Glomerular visceral epithelial cell (primary cell): ENCODE results near the gene PROK2.

Experiments
- DNase-seq: peaks from one replicate; pipeline ENCODE4 v3.0.0-alpha.2; 2016; ENCODE audit errors: extremely low spot score

Gene PROK2

DNA sequence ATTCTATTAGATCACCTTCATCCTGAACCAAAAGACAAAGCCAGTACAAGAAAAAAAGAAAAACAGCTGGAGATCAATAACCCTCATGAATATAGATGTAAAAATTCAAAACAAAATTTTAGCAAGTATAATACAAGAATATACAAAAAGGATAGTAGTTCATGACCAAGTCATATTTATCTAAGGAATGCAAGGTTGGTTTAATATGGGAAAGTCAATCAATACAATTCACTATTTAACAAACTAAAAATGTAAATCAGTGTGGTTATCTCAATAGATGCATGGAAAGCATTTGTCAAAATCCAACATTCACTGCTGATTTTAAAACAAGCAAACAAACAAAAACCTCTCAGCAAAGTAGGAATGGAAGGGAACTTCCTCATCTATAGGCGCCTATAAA is 42.3 kb downstream of the PROK2 start:
- no peak for DNase-seq

DNA sequence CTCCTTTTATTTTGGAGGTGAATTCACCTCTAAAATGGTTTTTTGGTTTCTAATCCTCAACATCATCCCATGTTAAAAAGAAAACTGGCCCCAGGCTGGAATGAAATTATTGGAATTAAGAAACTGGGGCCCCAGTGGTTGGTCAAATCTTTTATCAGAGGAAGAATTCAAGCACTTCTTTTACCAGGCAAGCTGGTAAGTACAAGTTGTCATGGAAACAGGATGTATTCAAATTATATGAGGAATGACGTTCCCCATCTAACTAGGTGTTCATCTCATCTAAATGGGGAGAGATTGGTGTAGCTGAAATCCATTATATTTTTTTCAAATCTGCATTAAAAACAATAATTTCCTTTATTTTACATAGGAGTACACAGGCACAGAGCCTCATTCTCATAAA is 50.1 kb downstream of the PROK2 start:
- no peak for DNase-seq

DNA sequence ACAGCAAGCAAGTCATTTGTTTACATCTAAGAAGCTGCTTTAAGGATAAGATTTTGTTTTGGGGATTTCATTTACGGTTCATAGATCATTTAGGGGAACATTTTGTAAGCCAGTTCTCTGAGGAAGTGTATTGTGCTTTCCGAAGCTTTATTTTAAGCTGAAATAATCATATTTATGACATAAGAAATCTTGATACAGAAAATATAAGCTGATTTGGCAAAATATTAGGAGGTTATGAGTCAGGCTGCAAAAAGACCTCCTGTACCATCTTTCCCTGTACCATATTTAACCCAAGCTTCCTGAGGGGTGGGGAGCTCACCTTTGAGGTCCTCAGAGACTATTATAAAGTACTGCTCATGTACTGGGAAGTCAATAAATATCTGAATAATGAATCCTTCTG is 51.6 kb downstream of the PROK2 start:
- no peak for DNase-seq

DNA sequence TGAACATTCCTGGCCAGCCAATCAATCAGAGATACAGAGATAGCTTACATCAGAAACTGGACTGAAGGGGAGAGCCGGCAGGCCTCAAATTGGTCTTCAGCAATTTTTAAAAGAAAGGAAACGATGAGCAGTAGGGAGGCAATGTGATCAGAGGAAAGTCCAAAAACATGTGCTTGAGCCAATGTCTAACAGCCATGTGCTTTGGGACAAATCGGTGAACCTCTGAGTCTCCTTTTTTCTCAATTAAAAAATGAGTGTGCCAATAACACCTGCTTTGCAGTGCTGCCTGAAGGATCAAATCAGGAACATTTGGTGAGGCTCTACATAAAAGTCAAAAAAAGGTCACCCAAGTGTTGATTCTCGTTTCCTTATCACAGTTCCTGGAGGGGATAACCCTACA is 52.3 kb downstream of the PROK2 start:
- no peak for DNase-seq

DNA sequence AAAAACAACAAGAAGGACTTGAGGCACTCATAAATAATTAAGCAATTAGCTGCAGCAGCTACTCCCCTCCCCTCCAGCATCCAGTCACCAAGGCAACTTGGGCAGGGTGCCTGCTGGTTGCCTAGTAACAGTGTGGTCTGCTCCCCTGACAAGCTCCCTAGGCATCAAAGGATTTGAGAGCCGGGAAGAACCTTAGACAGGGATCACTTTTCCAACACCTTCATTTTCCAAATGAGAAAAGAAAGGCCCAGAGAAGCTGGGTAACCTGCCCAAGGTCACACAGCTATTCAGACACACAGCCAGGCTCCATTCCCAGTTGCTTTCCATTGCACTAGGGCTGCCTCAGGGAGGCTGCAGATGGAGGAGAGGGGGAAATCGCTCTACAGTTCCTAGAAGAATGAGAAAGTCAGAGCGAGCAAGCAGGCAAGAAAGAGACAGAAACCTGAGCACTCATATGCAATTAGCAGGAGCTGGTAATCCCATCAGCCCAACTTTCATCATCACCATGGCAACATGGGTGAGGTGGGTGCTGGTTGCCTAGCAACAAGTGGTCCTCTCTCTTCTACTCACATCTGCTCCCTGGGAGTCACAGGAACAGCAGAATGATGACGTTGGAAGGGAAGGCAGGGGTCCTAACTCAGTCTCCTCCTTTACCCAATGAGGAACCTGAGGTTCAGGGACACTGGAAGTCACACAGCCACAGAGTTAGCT is 56.2 kb downstream of the PROK2 start:
- DNase-seq, result no peak

DNA sequence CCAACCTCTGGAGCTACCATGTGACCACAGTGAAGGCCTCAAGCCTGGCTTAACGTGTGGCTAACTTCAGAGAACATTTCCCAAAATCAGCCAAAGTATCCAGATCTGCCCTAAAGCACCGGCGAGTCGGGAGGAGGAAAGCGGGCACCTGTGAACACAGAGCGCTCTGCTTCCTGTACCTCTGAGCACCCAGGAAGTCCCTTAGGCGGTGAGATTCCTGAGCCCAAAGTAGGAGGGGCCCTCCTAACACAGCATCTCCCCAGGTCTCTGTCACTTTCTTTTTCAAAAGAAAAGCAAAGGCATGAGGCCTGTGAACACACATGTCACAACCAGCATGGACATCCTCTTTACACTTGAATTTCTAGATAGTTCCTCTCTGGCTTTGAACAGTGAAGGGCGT is 58.8 kb downstream of the PROK2 start:
- no peak for DNase-seq

DNA sequence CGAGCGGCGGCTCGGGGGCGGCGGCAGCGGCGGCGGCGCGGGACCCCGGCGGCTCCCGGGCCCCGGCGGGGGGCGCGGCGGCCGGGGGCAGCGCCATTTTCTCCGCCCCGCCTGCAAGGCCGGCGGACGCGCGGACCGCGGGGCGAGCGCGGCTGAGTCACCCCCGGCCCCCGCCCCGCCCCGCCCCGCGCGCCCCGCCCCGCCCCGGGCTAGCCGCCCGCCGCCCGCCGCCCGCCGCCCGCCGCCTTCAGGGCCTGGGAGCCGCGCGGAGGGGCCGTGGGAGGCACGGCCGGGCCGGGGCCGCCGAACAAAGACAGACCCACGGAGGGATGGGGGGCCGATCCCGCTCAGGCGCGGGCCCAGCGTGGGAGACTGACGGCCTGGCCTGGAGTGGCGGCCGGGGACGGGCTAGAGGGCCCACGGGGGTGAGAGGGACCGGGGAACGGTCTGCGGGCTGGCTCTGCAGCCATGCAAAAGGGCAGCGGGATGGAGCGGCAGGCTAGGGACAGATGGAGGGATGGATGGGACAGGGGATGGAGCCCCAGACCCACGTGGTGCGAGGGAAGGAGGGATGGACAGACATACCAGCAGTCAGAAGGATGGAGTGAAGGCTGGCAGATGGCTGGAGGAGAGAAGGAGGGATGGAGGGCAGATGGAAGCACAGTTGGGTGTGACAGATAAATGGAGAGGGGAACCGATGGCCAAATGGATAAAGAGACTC is 59.5 kb downstream of the PROK2 start, which contains the start of gene EIF4E3:
EIF4E3 (minus strand) TSS at position 132 of the 721 bp plus-strand sequence; CDS start at position 97, 35 bp downstream.
- DNase-seq, result peak; percentile 36

DNA sequence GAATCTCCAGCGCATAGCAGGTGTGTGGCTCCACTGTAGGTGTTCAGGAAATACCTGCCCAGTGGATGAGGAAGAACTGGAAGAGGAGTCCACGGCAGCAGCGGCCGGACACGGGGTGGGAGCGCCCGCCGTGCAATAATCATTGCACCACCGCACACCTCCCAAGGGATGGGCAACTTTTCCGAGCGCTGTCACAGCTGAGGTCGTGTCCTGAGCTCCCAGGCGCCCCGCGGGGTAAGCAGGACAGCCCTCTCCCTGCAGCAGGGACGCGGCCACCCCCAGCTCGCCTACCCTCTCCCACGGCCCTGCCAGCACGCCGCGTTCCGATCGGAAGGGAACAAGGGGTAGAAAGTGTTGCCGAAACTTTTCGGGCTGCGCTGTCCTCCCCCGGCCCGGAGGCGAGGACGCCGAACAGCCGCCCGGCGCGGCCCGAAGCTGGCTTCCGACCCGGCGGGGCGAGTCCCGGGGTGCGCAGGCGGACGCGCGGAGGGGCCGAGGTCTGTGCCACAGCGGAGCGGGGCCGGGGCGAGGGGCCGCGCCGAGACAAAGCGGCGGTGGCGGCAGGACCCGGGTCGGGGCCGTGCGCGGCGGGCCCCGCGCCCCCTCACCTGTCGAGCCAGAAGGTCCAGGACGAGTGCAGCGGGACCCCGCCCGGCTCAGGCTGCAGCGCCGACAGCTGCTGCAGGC is 60.2 kb downstream of the PROK2 start:
- DNase-seq, result peak; percentile 21

DNA sequence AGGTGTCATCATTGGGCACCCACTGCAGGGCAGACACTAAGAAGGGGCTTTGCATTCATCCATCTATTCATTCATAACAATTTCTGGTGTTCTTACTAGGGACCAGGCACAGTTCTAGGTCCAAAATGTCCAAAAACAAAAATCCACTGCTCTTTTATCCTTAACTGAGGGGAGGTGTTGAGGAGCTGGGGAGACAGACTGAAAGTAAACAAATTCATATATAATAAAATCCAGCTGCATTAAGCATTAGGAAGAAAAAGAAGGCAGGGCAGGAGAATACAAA is 60.8 kb downstream of the PROK2 start:
- no peak for DNase-seq

DNA sequence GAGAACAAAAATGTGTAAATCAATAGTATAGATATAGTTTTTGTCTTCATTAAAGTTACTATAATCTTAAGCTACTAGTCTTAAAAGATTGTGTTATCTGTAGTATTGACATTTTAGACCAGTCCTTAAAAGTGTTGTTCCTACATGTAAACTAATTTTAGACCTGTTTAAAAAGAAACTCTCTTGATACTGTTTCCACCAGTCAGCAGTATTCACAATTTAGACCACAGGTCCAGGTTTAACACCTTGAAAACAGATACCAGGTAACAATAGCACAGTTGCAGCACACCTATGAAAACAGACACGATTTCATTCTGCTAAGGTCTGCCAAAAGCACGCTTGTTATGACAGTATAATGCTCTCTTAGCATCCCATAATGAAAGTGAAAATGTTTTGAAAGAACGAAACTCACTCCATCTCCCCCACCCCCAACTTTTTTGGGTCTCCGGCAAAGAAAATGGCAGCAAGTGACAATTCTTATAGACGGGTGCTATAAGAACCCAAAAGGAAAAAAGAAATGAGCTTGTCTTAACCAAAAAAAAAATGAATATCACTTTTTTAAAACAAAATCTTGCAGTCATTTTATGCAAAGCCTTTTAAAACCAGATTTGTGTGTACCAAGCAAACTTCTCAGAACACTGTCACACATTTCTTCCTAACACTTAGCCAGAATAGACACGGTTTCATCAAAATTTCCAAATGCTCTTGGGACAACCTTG is 61.3 kb downstream of the PROK2 start:
- DNase-seq, result no peak

DNA sequence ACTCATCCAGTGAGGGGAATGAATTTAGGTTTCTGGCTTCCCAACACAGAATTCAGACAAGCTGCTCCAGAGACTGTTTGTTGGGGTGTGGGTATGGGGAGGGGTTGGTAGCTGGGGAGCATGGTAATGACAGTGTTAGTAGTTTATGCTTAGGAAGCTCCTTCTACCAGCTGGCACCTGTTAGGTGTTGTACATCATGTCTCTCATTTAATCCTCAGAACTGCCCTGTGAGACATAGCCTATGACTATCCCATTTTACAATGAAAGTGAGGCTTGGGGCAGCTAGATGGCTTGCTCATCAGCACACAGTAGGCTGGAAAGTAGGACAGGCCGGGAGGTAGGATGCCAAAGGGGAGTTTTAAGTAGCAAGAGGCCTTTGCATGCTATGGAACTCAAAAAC is 62.3 kb downstream of the PROK2 start:
- no peak for DNase-seq
